Measurements from ENCODE around the gene GUSB.

DNA sequence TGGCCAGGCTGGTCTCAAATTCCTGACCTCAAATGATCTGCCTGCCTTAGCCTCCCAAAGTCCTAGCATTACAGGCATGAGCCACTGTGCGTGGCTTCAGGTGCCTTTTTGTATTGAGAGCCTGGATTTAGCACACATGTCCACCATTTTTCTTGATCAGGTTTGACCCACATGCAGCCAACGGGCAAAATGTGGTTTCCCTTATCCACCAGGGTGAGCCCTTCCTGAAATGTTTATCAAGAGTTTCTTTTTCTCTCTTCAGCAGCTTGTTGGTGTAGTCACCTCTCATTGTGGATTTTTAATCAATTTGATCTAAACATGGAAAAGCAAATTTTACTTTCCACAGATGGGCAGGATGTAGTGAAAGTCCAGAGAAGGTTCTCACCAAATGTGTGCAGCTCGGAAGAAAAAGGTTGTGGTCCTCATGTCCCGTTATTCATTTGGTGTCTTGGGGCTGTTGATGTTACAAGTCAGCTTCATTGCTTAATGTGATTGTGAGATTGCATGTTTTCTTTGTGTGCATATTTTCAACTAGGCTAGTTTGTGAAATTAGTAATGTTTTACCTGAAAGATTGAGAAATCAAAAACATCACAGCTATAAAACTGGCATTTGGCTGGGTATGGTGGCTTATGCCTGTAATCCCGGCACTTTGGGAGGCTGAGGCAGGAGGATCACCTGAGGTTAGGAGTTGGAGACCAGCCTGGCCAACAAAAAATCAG is 28.9 kb downstream of the GUSB start:
- TF ChIP-seq, protein P1, sequence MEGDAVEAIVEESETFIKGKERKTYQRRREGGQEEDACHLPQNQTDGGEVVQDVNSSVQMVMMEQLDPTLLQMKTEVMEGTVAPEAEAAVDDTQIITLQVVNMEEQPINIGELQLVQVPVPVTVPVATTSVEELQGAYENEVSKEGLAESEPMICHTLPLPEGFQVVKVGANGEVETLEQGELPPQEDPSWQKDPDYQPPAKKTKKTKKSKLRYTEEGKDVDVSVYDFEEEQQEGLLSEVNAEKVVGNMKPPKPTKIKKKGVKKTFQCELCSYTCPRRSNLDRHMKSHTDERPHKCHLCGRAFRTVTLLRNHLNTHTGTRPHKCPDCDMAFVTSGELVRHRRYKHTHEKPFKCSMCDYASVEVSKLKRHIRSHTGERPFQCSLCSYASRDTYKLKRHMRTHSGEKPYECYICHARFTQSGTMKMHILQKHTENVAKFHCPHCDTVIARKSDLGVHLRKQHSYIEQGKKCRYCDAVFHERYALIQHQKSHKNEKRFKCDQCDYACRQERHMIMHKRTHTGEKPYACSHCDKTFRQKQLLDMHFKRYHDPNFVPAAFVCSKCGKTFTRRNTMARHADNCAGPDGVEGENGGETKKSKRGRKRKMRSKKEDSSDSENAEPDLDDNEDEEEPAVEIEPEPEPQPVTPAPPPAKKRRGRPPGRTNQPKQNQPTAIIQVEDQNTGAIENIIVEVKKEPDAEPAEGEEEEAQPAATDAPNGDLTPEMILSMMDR (conservative IDR thresholded peaks at IDR 0.05 in 1 of 2, IDR thresholded peaks at IDR 0.05 in 1 of 2; ENCODE audit: extremely low read depth in 1 of 2, insufficient read depth in 1 of 2, low read depth in 1 of 2, low read length in 2 of 2): no peak
- no peak for TF ChIP-seq EZH2 (IDR thresholded peaks at IDR 0.05; ENCODE audit: borderline replicate concordance, low read length)
